Tibial artery (tissue), 4 donors: ENCODE results near the gene TRAF3IP3.

Experiments used
- DNase-seq, 2 donors: peaks; one replicate each; pipeline ENCODE4 v3.0.0-alpha.2; 2019
- H3K27ac ChIP-seq, 2 donors: fragments of 200-600 bp; sonication (generic) in 1 of 2; 1 replicate in 1 of 2; 2 replicates in 1 of 2; pipeline ENCODE4 v1.5.1; 2018 to 2019; ENCODE audit warnings: mild to moderate bottlenecking in 1 of 2
- H3K27me3 ChIP-seq, 2 donors: fragments of 200-600 bp; sonication (generic) in 1 of 2; one replicate each; pipeline versions ENCODE4 v1.5.1 to v1.6.0; 2016 to 2019
- H3K36me3 ChIP-seq, 3 donors: fragments of 200-600 bp; sonication (generic) in 2 of 3; one replicate each; pipeline ENCODE4 v1.5.1; 2016 to 2019; ENCODE audit warnings: mild to moderate bottlenecking in 2 of 3
- H3K4me1 ChIP-seq, 4 donors: fragments of 200-600 bp; sonication (generic) in 2 of 4; 1 replicate in 3 of 4; 2 replicates in 1 of 4; pipeline ENCODE4 v1.5.1; 2016 to 2019
- H3K4me3 ChIP-seq, 2 donors: fragments of 200-600 bp; sonication (generic) in 1 of 2; 1 replicate in 1 of 2; 2 replicates in 1 of 2; pipeline ENCODE4 v1.5.1; 2018 to 2019; ENCODE audit warnings: mild to moderate bottlenecking in 2 of 2
- H3K9me3 ChIP-seq, 3 donors: fragments of 200-600 bp; sonication (generic) in 1 of 3; one replicate each; pipeline ENCODE4 v1.5.1; 2016 to 2019
- CTCF ChIP-seq, 2 experiments: fragments of 200-600 bp in 1 of 2; fragments of 450-650 bp in 1 of 2; IDR thresholded peaks; one replicate each; pipeline ENCODE4 v1.5.1; 2017 to 2019; ENCODE audit warnings: antibody characterized with exemption in 2 of 2, mild to moderate bottlenecking in 1 of 2, moderate library complexity in 1 of 2
- intact Hi-C: fragments of 100-400 bp; cut with DNase I; formaldehyde crosslinking; loops from one replicate; pipeline ENCODE4 v1.15.0; 2023; ENCODE audit warnings: low total_unique reads

The TRAF3IP3 gene

GRCh38 chr1:209749670-209750323 lies 6.1 kb upstream of the TRAF3IP3 start:
- Histone ChIP-seq H3K27me3 (no peaks in the 10 kb centered on the region), H3K27ac (no peak overlapping the region), H3K36me3 (no peaks in the 10 kb centered on the region), H3K4me3 (no peak overlapping the region), H3K4me1 (peaks cover 0 to 9% (median 6%) of the 10 kb centered on the region in 4 donors), H3K9me3 (no peaks in the 10 kb centered on the region)
- DNase-seq = no peak
- no peak for TF ChIP-seq CTCF (IDR thresholded peaks at IDR 0.05)
- intact Hi-C loops = loop anchor here (10.0 kb wide), 1 partner anchor 175 kb away; no protein-coding TSS in a partner anchor

GRCh38 chr1:209751627-209752231 lies 4.1 kb upstream of the TRAF3IP3 start:
- no peaks in the 10 kb centered on the region for H3K9me3 ChIP-seq
- no peak for TF ChIP-seq CTCF (IDR thresholded peaks at IDR 0.05)
- intact Hi-C loops = no loop called here
- H3K4me3 ChIP-seq = no peak overlapping the region
- H3K4me1 ChIP-seq = peaks cover 0 to 9% (median 6%) of the 10 kb centered on the region in 4 donors
- no peak for DNase-seq
- H3K36me3 ChIP-seq = no peaks in the 10 kb centered on the region
- no peak overlapping the region for H3K27ac ChIP-seq
- H3K27me3 ChIP-seq = no peaks in the 10 kb centered on the region

GRCh38 chr1:209752890-209753289 lies 3.0 kb upstream of the TRAF3IP3 start:
- intact Hi-C loops = no loop called here
- Histone ChIP-seq H3K27ac (no peak overlapping the region), H3K4me3 (no peak overlapping the region), H3K9me3 (no peaks in the 10 kb centered on the region), H3K36me3 (no peaks in the 10 kb centered on the region), H3K4me1 (peaks cover 0 to 4% (median 3%) of the 10 kb centered on the region in 4 donors), H3K27me3 (no peaks in the 10 kb centered on the region)
- no peak for DNase-seq
- TF ChIP-seq CTCF (IDR thresholded peaks at IDR 0.05) = no peak

- TF ChIP-seq CTCF (IDR thresholded peaks at IDR 0.05) = no peak
- Histone ChIP-seq H3K27me3 (no peaks in the 10 kb centered on the region), H3K4me3 (no peak overlapping the region), H3K4me1 (no peaks in the 10 kb centered on the region), H3K9me3 (no peaks in the 10 kb centered on the region), H3K27ac (no peak overlapping the region), H3K36me3 (no peaks in the 10 kb centered on the region)
- no peak for DNase-seq
- intact Hi-C loops = no loop called here
These were observed 597 bp upstream of the TRAF3IP3 start for GRCh38 chr1:209755256-209755655.

- H3K27me3 ChIP-seq = no peaks in the 10 kb centered on the region
- no peak for DNase-seq
- H3K4me3 ChIP-seq = no peak overlapping the region
- no peak for TF ChIP-seq CTCF (IDR thresholded peaks at IDR 0.05)
- no peaks in the 10 kb centered on the region for H3K9me3 ChIP-seq
- H3K4me1 ChIP-seq = no peaks in the 10 kb centered on the region
- no peak overlapping the region for H3K27ac ChIP-seq
- intact Hi-C loops = no loop called here
- no peaks in the 10 kb centered on the region for H3K36me3 ChIP-seq
These were observed 977 bp downstream of the TRAF3IP3 start for GRCh38 chr1:209756615-209757445.
